Kidney (tissue), 14 donors: Measurements from ENCODE around the gene KIAA2012. TPM values are rescaled to one million over a fixed set of nuclear protein-coding genes. Genes with fewer than 3 reads are reported as not detected.
A peak's percentile ranks its signal among the peaks of the same experiment; 100 is the strongest.

Experiments used
- DNase-seq, 5 donors: peaks; one replicate each; pipeline ENCODE4 v3.0.0-alpha.2; 2013 to 2020
- FAIRE-seq: peaks from 2 replicates; lab custom pipeline; 2012; peaks lifted over from hg19 to GRCh38; lab: Jason Lieb, UNC
- H3K27ac ChIP-seq, 2 donors: one replicate each; pipeline ENCODE4 v1.7.0; 2013; ENCODE audit warnings: low read depth in 2 of 2, low read length in 2 of 2, inconsistent platforms in 1 of 2
- H3K27me3 ChIP-seq: one replicate; pipeline ENCODE4 v1.7.1; 2013; ENCODE audit warnings: low read length, inconsistent platforms; ENCODE audit not compliant: control insufficient read depth, insufficient read depth
- H3K36me3 ChIP-seq, 3 donors: one replicate each; pipeline versions ENCODE4 v1.7.0 to v1.7.1; 2013; ENCODE audit warnings: low read length in 3 of 3, control low read depth in 1 of 3, inconsistent platforms in 1 of 3; ENCODE audit not compliant: insufficient read depth in 3 of 3, control insufficient read depth in 2 of 3
- H3K4me1 ChIP-seq, 3 donors: one replicate each; pipeline versions ENCODE4 v1.7.0 to v1.7.1; 2013; ENCODE audit warnings: low read length in 3 of 3, inconsistent platforms in 1 of 3, low read depth in 1 of 3; ENCODE audit not compliant: control insufficient read depth in 2 of 3, insufficient read depth in 2 of 3
- H3K4me3 ChIP-seq, 3 donors: one replicate each; pipeline versions ENCODE4 v1.7.0 to v1.8.1; 2013; ENCODE audit warnings: low read length in 3 of 3, control low read depth in 1 of 3, inconsistent platforms in 1 of 3
- H3K9ac ChIP-seq, 3 donors: one replicate each; pipeline versions ENCODE4 v1.7.0 to v1.7.1; 2013; ENCODE audit warnings: low read length in 3 of 3, control low read depth in 1 of 3, inconsistent platforms in 1 of 3
- H3K9me3 ChIP-seq, 3 donors: one replicate each; pipeline versions ENCODE4 v1.7.0 to v1.7.1; 2013; ENCODE audit warnings: low read length in 3 of 3, control low read depth in 1 of 3, inconsistent platforms in 1 of 3; ENCODE audit not compliant: control insufficient read depth in 2 of 3, insufficient read depth in 1 of 3
- CTCF ChIP-seq: IDR thresholded peaks from 3 replicates; pipeline ENCODE4 v1.5.1; 2012; ENCODE audit warnings: mild to moderate bottlenecking, moderate library complexity, borderline replicate concordance; ENCODE audit not compliant: insufficient read depth; ENCODE audit errors: extremely low read depth
- intact Hi-C: fragments of 100-400 bp; cut with DNase I; formaldehyde crosslinking; loops from one replicate; pipeline ENCODE4 v1.11.1; 2022
- polyA plus RNA-seq: library from polyadenylated mRNA; stranded (reverse); fragments of 350-450 nt; fragmentation: Illumina TruSeq; extraction: RNeasy Lipid Tissue Mini Kit (QIAGEN cat#74804); gene quantifications from one replicate; pipeline ENCODE4 v1.2.3, GENCODE V29; 2014; ENCODE audit warnings: low read depth, low replicate concordance; ENCODE audit not compliant: insufficient read depth
- total RNA-seq: library from RNA; stranded (reverse); fragmentation: NEBNext Ultra II Directional; extraction: Animal tissue kit (Norgen Biotek cat#: 25700); gene quantifications from one replicate; pipeline ENCODE4 v1.2.1, GENCODE V29; 2021
- donor health status: control.
- donor health status: control.
- donor health status: control.
- donor health status: control.
- donor health status: control.
- donor health status: DM: yes; HTN: yes; CAD: no.
- donor health status: Normal renal cell carcinoma (clear cell type).

Gene KIAA2012
- total and polyA plus RNA-seq, 2 donors from 2014 or later: not detected

- DNase-seq: no peak
- H3K4me3 ChIP-seq: no peak overlapping the region
- no peak overlapping the region for H3K9ac ChIP-seq
- TF ChIP-seq CTCF: no peak
- no peak overlapping the region for H3K27ac ChIP-seq
- H3K9me3 ChIP-seq: no peaks in the 10 kb centered on the region
- no peaks in the 10 kb centered on the region for H3K36me3 ChIP-seq
- H3K4me1 ChIP-seq: peaks cover 0 to 3% (median 0%) of the 10 kb centered on the region in 3 donors
- no peak for FAIRE-seq
- no peaks in the 10 kb centered on the region for H3K27me3 ChIP-seq
- intact Hi-C loops: no loop called here
Measured at GRCh38 chr2:202148515-202149154, 75.6 kb downstream of the KIAA2012 start.

GRCh38 chr2:202149155-202149762 lies 76.2 kb downstream of the KIAA2012 start:
- Histone ChIP-seq H3K4me3 (no peak overlapping the region), H3K27ac (no peak overlapping the region), H3K27me3 (no peaks in the 10 kb centered on the region), H3K4me1 (peaks cover 0 to 3% (median 0%) of the 10 kb centered on the region in 3 donors), H3K9ac (no peak overlapping the region), H3K9me3 (no peaks in the 10 kb centered on the region), H3K36me3 (no peaks in the 10 kb centered on the region)
- DNase-seq (peak in 4 of 5 donors; percentile 78 to 89 (median 84)), FAIRE-seq (no peak)
- intact Hi-C loops: no loop called here
- no peak for TF ChIP-seq CTCF

- FAIRE-seq (no peak), DNase-seq (no peak)
- Histone ChIP-seq H3K36me3 (no peaks in the 10 kb centered on the region), H3K4me3 (no peak overlapping the region), H3K9me3 (no peaks in the 10 kb centered on the region), H3K9ac (no peak overlapping the region), H3K27me3 (no peaks in the 10 kb centered on the region), H3K27ac (no peak overlapping the region), H3K4me1 (peaks cover 0 to 3% (median 0%) of the 10 kb centered on the region in 3 donors)
- no peak for TF ChIP-seq CTCF
- intact Hi-C loops: no loop called here
Measured at GRCh38 chr2:202149936-202150335, 76.9 kb downstream of the KIAA2012 start.
